A673 (cell line): ENCODE data around the gene LDB1. TPM values are rescaled to one million over a fixed set of nuclear protein-coding genes. Genes with fewer than 3 reads are reported as not detected.

Source experiments
- BruUV-seq: library from RNA; stranded (reverse); fragments of 400-500 nt; replicated peaks from 2 replicates; lab custom pipeline; 2021; lab: Mats Ljungman, UMichigan
- CTCF ChIA-PET: fragments of 300-600 bp; sonication (Branson Sonifier 250); formaldehyde crosslinking; loops from one replicate; lab custom pipeline; 2022; ENCODE audit warnings: antibody characterized with exemption; lab: Charles Lee
- POLR2A ChIA-PET: fragments of 300-600 bp; sonication (Branson Sonifier 250); formaldehyde crosslinking; loops from one replicate; lab custom pipeline; 2022; ENCODE audit warnings: antibody characterized with exemption; ENCODE audit not compliant: low non-redundant PET; lab: Charles Lee
- DNase-seq: peaks from one replicate; pipeline ENCODE4 v3.0.0-alpha.2; 2015; ENCODE audit warnings: low spot score
- H3K27ac ChIP-seq: fragments of 200-600 bp; sonication (generic); 2 replicates; pipeline ENCODE4 v1.5.1; 2016; ENCODE audit warnings: mixed run types, low read depth, mild to moderate bottlenecking, mixed read lengths, antibody characterized with exemption, low read length; ENCODE audit not compliant: poor library complexity, severe bottlenecking
- H3K27me3 ChIP-seq: fragments of 200-600 bp; sonication (generic); replicated peaks from 2 replicates; pipeline ENCODE4 v1.6.1; 2017; ENCODE audit warnings: mixed run types, low read depth, mild to moderate bottlenecking, mixed read lengths, antibody characterized with exemption, low read length; ENCODE audit not compliant: insufficient read depth, poor library complexity
- H3K36me3 ChIP-seq: fragments of 200-600 bp; sonication (generic); 2 replicates; pipeline ENCODE4 v1.6.1; 2016; ENCODE audit warnings: mixed run types, mild to moderate bottlenecking, mixed read lengths, antibody characterized with exemption, low read length; ENCODE audit not compliant: insufficient read depth, poor library complexity, severe bottlenecking
- H3K4me1 ChIP-seq: fragments of 200-600 bp; sonication (generic); 2 replicates; pipeline ENCODE4 v1.6.1; 2017; ENCODE audit warnings: mixed run types, mild to moderate bottlenecking, mixed read lengths, antibody characterized with exemption, low read length; ENCODE audit not compliant: insufficient read depth, poor library complexity, severe bottlenecking
- H3K4me3 ChIP-seq: fragments of 200-600 bp; sonication (generic); 2 replicates; pipeline ENCODE4 v1.5.1; 2016; ENCODE audit warnings: low read depth, mixed run types, mild to moderate bottlenecking, mixed read lengths, low read length; ENCODE audit not compliant: poor library complexity, severe bottlenecking
- H3K9me3 ChIP-seq: fragments of 200-600 bp; sonication (generic); 2 replicates; pipeline ENCODE4 v1.6.1; 2016; ENCODE audit warnings: mixed run types, low read depth, mild to moderate bottlenecking, mixed read lengths, antibody characterized with exemption, low read length; ENCODE audit not compliant: poor library complexity, severe bottlenecking
- CTCF ChIP-seq: fragments of 300-800, 200-600 bp; sonication (generic); conservative IDR thresholded peaks from 2 replicates; pipeline ENCODE4 v1.5.1; 2017; ENCODE audit warnings: low read depth, mild to moderate bottlenecking, antibody characterized with exemption, low read length, moderate library complexity, mixed read lengths
- EZH2 ChIP-seq: fragments of 200-600 bp; sonication (generic); IDR thresholded peaks from 2 replicates; pipeline ENCODE4 v1.6.1; 2017; ENCODE audit warnings: borderline replicate concordance, low read depth, mild to moderate bottlenecking, mixed read lengths, antibody characterized with exemption, low read length; ENCODE audit not compliant: poor library complexity, severe bottlenecking
- intact Hi-C: fragments of 100-400 bp; cut with micrococcal nuclease; formaldehyde crosslinking; loops from one replicate; pipeline ENCODE4 v1.10.0; 2022; ENCODE audit not compliant: unreplicated experiment
- total RNA-seq: library from RNA; stranded (reverse); gene quantifications from 2 replicates; pipeline ENCODE4 v1.2.3, GENCODE V29; 2021

Gene LDB1
- total RNA-seq, 1 experiment from 2014 or later, result 78.5 TPM

DNA sequence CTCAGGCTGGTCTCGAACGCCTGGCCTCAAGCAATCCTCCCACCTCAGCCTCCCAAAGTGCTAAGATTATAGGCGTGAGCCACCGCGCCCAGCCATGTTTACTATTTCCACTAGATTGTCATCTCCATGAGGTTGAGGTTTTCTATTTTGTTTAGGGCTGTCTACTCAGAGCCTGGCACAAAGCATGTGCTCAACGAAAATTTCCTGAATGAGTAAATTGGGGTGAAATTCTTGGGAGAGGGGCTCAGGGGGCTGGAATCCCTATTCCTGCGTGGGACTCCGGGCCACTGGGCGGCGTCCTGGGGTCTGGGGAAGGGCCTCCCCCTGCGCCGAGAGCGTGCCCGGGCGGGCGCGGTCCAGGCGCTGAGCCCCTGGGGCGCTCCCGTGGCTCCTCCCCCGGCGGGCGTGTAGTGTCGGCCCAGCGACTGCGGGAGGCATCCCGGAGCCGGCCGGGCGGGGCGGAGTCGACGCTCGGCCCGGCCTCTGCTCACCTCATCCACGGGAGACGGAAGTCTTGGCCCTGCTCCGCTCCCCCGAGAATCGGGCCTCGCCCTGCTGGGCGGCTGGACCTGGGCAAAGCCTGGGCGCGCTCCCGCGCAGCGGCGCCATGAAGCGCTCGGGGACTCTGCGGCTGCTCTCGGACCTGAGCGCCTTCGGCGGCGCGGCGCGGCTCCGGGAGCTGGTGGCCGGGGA, 55.2 kb downstream of the LDB1 start, which contains the start of gene HPS6:
HPS6 (plus strand) TSS at position 482 of the 693 bp plus-strand sequence; CDS start at position 608, 126 bp downstream.
- POLR2A ChIA-PET, result interaction anchor here (0.6 kb wide), 1 partner anchor 90 kb away, joined by 11 read pairs; no protein-coding TSS in a partner anchor
- peaks cover 9% of the 10 kb centered on the region for H3K4me1 ChIP-seq
- H3K9me3 ChIP-seq, result no peaks in the 10 kb centered on the region
- H3K4me3 ChIP-seq, result peak within 1 kb of the TSS; percentile 89
- TF ChIP-seq EZH2 (no peak), CTCF (peak; percentile 25; the same call in 1 of the 2 replicates)
- BruUV-seq, result no TSS peak
- intact Hi-C loops, result no loop called here
- H3K27ac ChIP-seq, result peak within 1 kb of the TSS; percentile 80
- no peaks in the 10 kb centered on the region for H3K36me3 ChIP-seq
- DNase-seq, result peak; percentile 91
- CTCF ChIA-PET, result no interaction called here
- no peaks in the 10 kb centered on the region for H3K27me3 ChIP-seq

- Histone ChIP-seq H3K36me3 (no peaks in the 10 kb centered on the region), H3K27ac (no peak overlapping the region), H3K4me1 (peaks cover 9% of the 10 kb centered on the region), H3K4me3 (peak overlapping the region; percentile 89), H3K27me3 (no peaks in the 10 kb centered on the region), H3K9me3 (no peaks in the 10 kb centered on the region)
- ChIA-PET POLR2A (no interaction called here), CTCF (no interaction called here)
- no TSS peak for BruUV-seq
- no peak for TF ChIP-seq EZH2
- no peak for TF ChIP-seq CTCF
- DNase-seq, result no peak
- intact Hi-C loops, result no loop called here
These were observed 55.7 kb downstream of the LDB1 start for GRCh38 chr10:102064503-102064867.

GRCh38 chr10:102059987-102060386, 60.2 kb downstream of the LDB1 start:
- Histone ChIP-seq H3K4me1 (no peaks in the 10 kb centered on the region), H3K9me3 (no peaks in the 10 kb centered on the region), H3K4me3 (no peak overlapping the region), H3K27me3 (no peaks in the 10 kb centered on the region), H3K27ac (no peak overlapping the region), H3K36me3 (no peaks in the 10 kb centered on the region)
- intact Hi-C loops, result no loop called here
- no TSS peak for BruUV-seq
- DNase-seq, result no peak
- TF ChIP-seq CTCF, result no peak
- CTCF ChIA-PET, result no interaction called here
- POLR2A ChIA-PET, result interaction anchor here (0.7 kb wide), 1 partner anchor 224 kb away, joined by 9 read pairs; no protein-coding TSS in a partner anchor

Other genes starting within 250 kb of the LDB1 start
- gene ARMH3, start 64.2 kb downstream of the LDB1 start, total RNA-seq, result 17.8 and 19.7 TPM in 2 replicates
- 12.6 and 15.7 TPM in 2 replicates for gene HPS6, start 55.0 kb downstream of the LDB1 start, total RNA-seq
- gene PPRC1, start 12.7 kb upstream of the LDB1 start, total RNA-seq, result 93.8 and 103 TPM in 2 replicates
- 194 and 225 TPM in 2 replicates for gene NOLC1, start 32.0 kb upstream of the LDB1 start, total RNA-seq
- gene ELOVL3, start 105.9 kb upstream of the LDB1 start, total RNA-seq, result 0.44 TPM in 1 of 2 replicates, not detected in the other
- gene PITX3, start 121.1 kb upstream of the LDB1 start, total RNA-seq, result not detected in 2 replicates
- 48.4 and 50.0 TPM in 2 replicates for gene GBF1, start 125.2 kb upstream of the LDB1 start, total RNA-seq